Neutrophil (primary cell): ENCODE measurements around the gene LRTM1.

Experiments
- H3K27ac ChIP-seq: fragments of 200-600 bp; sonication (generic); 2 replicates; pipeline ENCODE4 v1.5.1; 2016; ENCODE audit warnings: mild to moderate bottlenecking, moderate library complexity
- H3K27me3 ChIP-seq: fragments of 200-600 bp; sonication (generic); 2 replicates; pipeline ENCODE4 v1.6.0; 2016; ENCODE audit warnings: mild to moderate bottlenecking
- H3K36me3 ChIP-seq: fragments of 200-600 bp; sonication (generic); 2 replicates; pipeline ENCODE4 v1.5.1; 2017
- H3K4me1 ChIP-seq, 2 experiments: fragments of 200-600 bp in 1 of 2; sonication (generic) in 1 of 2; 1 replicate in 1 of 2; 2 replicates in 1 of 2; pipeline versions ENCODE4 v1.5.1 to v1.6.1; 2013 to 2016; ENCODE audit warnings: low read depth in 1 of 2, low read length in 1 of 2, mild to moderate bottlenecking in 1 of 2, moderate library complexity in 1 of 2; ENCODE audit not compliant: control insufficient read depth in 1 of 2, insufficient read depth in 1 of 2
- H3K4me3 ChIP-seq, 2 experiments: fragments of 200-600 bp in 1 of 2; sonication (generic) in 1 of 2; 1 replicate in 1 of 2; 2 replicates in 1 of 2; pipeline ENCODE4 v1.5.1; 2013 to 2016; ENCODE audit warnings: low read depth in 1 of 2, low read length in 1 of 2, mild to moderate bottlenecking in 1 of 2, moderate library complexity in 1 of 2
- H3K9me3 ChIP-seq: fragments of 200-600 bp; sonication (generic); 2 replicates; pipeline ENCODE4 v1.5.1; 2016
- TF ChIP-seq, protein P1 (sequence below): fragments of 200-600 bp; sonication (generic); IDR thresholded peaks from 2 replicates; pipeline ENCODE4 v1.5.1; 2016; ENCODE audit warnings: antibody characterized with exemption

LRTM1 gene

DNA sequence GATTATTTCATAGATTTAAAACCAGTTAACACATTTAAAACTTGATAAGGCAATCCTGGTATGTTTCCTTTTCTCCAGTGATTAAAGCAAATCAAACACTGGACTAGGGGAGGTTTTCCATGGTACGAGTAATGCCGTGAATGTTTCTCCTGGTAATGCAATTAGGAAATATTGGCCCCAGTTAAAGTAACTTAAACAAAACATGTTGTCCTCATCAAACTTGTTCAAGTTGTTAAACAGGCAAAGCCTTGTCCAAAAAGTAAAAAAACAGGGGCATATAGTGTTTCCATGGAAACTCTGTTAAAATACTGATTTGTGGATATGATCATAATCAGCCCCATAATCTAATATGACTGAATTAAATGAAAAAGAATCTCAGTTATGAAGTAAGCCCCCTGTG, 13.1 kb upstream of the LRTM1 start:
- Histone ChIP-seq H3K27me3 (no peaks in the 10 kb centered on the region), H3K36me3 (no peaks in the 10 kb centered on the region), H3K27ac (no peak overlapping the region), H3K4me3 (no peak overlapping the region), H3K4me1 (peaks cover 0 to 6% of the 10 kb centered on the region in 2 experiments), H3K9me3 (no peaks in the 10 kb centered on the region)
- TF ChIP-seq, protein P1, sequence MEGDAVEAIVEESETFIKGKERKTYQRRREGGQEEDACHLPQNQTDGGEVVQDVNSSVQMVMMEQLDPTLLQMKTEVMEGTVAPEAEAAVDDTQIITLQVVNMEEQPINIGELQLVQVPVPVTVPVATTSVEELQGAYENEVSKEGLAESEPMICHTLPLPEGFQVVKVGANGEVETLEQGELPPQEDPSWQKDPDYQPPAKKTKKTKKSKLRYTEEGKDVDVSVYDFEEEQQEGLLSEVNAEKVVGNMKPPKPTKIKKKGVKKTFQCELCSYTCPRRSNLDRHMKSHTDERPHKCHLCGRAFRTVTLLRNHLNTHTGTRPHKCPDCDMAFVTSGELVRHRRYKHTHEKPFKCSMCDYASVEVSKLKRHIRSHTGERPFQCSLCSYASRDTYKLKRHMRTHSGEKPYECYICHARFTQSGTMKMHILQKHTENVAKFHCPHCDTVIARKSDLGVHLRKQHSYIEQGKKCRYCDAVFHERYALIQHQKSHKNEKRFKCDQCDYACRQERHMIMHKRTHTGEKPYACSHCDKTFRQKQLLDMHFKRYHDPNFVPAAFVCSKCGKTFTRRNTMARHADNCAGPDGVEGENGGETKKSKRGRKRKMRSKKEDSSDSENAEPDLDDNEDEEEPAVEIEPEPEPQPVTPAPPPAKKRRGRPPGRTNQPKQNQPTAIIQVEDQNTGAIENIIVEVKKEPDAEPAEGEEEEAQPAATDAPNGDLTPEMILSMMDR = no peak

DNA sequence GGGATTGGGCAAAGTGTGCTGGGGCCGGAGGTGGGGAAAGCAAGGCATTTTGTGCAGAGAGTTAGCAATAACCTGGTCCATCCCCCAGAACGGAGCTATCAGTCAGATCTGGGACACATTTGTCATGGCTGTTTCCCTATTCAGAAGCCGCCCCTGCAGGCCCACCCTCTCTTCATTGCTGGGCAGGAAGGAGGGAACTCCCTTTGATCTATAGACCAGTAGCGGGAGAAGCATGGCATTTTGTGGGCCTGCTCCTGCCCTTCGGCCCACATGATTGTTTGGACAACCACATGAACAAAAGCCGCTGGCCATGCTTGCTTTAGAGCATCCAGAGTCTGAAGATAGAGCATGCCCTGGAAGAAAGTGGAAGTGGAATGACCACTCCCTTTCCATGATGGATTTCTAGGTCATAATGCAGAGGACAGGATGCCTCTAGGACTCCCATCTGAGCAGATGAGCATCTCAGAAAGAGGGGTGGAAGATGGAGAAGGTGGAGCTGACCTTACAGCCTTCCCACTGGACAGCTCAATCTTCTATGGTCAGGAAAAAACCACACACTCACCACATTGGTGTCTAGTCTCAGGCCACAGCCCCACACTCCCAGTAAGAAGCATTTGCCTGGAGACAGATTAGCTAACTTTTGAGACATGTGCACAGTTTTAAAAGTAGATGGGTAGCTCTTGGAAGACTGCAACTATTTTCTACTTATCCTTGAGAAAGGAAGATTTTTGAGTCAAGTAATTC, 11.9 kb upstream of the LRTM1 start:
- TF ChIP-seq, protein P1 = no peak
- Histone ChIP-seq H3K9me3 (no peaks in the 10 kb centered on the region), H3K4me1 (peaks cover 0 to 6% of the 10 kb centered on the region in 2 experiments), H3K27me3 (no peaks in the 10 kb centered on the region), H3K27ac (no peak overlapping the region), H3K36me3 (no peaks in the 10 kb centered on the region), H3K4me3 (no peak overlapping the region)

GRCh38 chr3:54936561-54936960, 8.7 kb upstream of the LRTM1 start:
- TF ChIP-seq, protein P1 = no peak
- Histone ChIP-seq H3K4me1 (peaks cover 0 to 6% of the 10 kb centered on the region in 2 experiments), H3K27ac (no peak overlapping the region), H3K4me3 (no peak overlapping the region), H3K9me3 (no peaks in the 10 kb centered on the region), H3K36me3 (no peaks in the 10 kb centered on the region), H3K27me3 (no peaks in the 10 kb centered on the region)

- Histone ChIP-seq H3K27me3 (no peaks in the 10 kb centered on the region), H3K36me3 (no peaks in the 10 kb centered on the region), H3K27ac (no peak overlapping the region), H3K4me1 (peaks cover 0 to 6% of the 10 kb centered on the region in 2 experiments), H3K4me3 (no peak overlapping the region), H3K9me3 (no peaks in the 10 kb centered on the region)
- TF ChIP-seq, protein P1 = no peak
Observed at GRCh38 chr3:54935869-54936268, 8.0 kb upstream of the LRTM1 start.

DNA sequence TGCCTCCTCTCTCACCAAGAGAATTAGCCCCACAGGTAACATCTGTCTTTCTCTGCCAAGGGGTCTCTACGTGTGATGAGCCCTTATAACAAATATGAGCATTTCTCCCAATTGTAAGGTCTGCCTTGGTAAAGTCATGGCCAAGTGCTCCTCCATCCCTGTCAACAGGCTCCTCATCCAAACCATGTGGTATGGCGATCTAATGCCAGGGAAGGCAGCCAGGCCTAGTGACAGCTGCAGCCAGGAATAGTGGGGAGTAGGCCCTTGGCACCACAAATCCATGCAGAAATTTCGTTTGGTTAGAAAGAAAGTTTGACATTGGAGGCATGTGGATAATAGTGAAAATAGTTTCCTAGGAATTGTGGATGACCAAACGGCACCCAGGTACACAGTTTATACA, 4.7 kb upstream of the LRTM1 start:
- TF ChIP-seq, protein P1 = no peak
- Histone ChIP-seq H3K27ac (no peak overlapping the region), H3K36me3 (no peaks in the 10 kb centered on the region), H3K9me3 (no peaks in the 10 kb centered on the region), H3K4me1 (no peaks in the 10 kb centered on the region), H3K4me3 (no peak overlapping the region), H3K27me3 (no peaks in the 10 kb centered on the region)
